ENCODE measurements around the gene MTMR3.

DNA sequence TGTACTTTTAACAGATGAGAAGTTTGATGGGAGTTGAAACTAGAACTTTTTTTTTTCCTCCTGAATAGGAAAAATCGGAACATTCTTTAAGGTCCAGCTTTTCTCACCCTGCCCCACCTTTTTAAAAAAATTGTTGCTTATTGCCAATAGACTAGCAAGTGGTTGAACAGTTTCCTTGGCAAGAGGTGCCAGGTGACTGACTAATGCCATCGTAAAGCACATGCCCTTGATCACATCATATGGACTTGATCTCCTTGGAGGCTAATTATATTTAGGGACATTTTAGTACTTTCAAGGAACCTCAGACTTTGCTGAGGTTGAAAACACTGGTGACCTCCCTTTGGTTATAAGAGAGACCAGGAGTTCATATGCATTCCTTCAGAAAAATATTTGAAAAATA, 57.6 kb downstream of the MTMR3 start:
- TF ChIP-seq, protein P1, sequence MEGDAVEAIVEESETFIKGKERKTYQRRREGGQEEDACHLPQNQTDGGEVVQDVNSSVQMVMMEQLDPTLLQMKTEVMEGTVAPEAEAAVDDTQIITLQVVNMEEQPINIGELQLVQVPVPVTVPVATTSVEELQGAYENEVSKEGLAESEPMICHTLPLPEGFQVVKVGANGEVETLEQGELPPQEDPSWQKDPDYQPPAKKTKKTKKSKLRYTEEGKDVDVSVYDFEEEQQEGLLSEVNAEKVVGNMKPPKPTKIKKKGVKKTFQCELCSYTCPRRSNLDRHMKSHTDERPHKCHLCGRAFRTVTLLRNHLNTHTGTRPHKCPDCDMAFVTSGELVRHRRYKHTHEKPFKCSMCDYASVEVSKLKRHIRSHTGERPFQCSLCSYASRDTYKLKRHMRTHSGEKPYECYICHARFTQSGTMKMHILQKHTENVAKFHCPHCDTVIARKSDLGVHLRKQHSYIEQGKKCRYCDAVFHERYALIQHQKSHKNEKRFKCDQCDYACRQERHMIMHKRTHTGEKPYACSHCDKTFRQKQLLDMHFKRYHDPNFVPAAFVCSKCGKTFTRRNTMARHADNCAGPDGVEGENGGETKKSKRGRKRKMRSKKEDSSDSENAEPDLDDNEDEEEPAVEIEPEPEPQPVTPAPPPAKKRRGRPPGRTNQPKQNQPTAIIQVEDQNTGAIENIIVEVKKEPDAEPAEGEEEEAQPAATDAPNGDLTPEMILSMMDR (IDR thresholded peaks at IDR 0.05; ENCODE audit: insufficient read depth, low read depth, low read length), result no peak
- TF ChIP-seq EZH2 (IDR thresholded peaks at IDR 0.05; ENCODE audit: insufficient read depth, low read length), result no peak
